ENCODE results near the gene BTG1.

DNA sequence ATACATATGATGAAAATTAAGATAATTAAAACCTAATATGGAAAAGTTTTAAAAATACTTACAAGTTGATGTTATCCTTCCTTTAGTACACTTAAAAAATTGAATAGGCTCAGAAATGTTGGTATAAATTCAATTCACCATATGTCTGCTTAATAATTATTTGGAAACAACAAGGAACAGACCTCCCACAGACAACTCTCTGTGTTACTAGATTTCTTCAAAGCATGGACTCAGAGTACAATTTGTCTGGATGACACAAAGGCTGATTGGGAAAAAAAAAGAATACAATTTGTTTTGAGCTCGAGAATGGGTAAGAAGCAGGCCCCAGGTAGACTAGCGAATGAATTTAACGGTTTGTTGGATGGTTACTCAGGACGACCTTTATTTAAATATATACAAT is 48.9 kb upstream of the BTG1 start:
- TF ChIP-seq POLR2A (IDR thresholded peaks at IDR 0.05; ENCODE audit: control extremely low read depth in 1 of 2, low read depth in 2 of 2, low read length in 2 of 2) (no peak), TCF12 (IDR thresholded peaks at IDR 0.05; ENCODE audit: low read depth, low read length) (no peak), BACH1 (IDR thresholded peaks at IDR 0.05; ENCODE audit: low read length) (no peak), SP4 (IDR thresholded peaks at IDR 0.05; ENCODE audit: low read length) (no peak), RNF2 (IDR thresholded peaks at IDR 0.05; ENCODE audit: borderline replicate concordance, low read depth, low read length, missing control alignments, poor library complexity, severe bottlenecking) (no peak), SRF (IDR thresholded peaks at IDR 0.05; ENCODE audit: low read depth, low read length) (no peak), JUN (IDR thresholded peaks at IDR 0.05; ENCODE audit: low read depth, low read length) (no peak)
- TF ChIP-seq, protein P1, sequence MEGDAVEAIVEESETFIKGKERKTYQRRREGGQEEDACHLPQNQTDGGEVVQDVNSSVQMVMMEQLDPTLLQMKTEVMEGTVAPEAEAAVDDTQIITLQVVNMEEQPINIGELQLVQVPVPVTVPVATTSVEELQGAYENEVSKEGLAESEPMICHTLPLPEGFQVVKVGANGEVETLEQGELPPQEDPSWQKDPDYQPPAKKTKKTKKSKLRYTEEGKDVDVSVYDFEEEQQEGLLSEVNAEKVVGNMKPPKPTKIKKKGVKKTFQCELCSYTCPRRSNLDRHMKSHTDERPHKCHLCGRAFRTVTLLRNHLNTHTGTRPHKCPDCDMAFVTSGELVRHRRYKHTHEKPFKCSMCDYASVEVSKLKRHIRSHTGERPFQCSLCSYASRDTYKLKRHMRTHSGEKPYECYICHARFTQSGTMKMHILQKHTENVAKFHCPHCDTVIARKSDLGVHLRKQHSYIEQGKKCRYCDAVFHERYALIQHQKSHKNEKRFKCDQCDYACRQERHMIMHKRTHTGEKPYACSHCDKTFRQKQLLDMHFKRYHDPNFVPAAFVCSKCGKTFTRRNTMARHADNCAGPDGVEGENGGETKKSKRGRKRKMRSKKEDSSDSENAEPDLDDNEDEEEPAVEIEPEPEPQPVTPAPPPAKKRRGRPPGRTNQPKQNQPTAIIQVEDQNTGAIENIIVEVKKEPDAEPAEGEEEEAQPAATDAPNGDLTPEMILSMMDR (IDR thresholded peaks at IDR 0.05; ENCODE audit: control extremely low read depth in 1 of 3, insufficient read depth in 1 of 3, low read depth in 1 of 3, low read length in 3 of 3): no peak
- TF ChIP-seq, protein P2, sequence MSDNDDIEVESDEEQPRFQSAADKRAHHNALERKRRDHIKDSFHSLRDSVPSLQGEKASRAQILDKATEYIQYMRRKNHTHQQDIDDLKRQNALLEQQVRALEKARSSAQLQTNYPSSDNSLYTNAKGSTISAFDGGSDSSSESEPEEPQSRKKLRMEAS (IDR thresholded peaks at IDR 0.05): no peak
